ENCODE data around the gene GCFC2. TPM values are rescaled to one million over a fixed set of nuclear protein-coding genes. Genes with fewer than 3 reads are reported as not detected.

Gene GCFC2
- total RNA-seq, 2 donors from 2014 or later: 10.0 to 13.5 TPM

DNA sequence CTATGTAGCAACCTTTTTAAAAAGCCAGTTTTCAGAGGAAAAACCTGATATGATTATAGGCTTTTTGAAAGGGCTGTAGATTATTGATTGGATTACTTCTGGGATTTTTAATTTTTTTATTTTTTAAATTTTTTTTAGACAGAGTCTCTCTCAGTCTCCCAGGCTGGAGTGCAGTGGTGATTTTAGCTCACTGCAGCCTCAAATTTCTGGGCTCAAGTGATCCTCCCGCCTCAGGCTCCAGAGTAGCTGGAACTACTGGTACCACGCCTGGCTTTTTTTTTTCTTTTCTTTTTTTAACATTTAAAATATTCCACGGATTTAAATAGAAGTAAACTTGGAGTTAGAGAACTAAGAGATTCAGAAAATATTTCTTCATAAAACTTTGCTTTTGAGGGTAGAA lies 62.9 kb downstream of the GCFC2 start:
- Histone ChIP-seq H3K9ac (ENCODE audit: low read depth in 2 of 2, low read length in 2 of 2) (peak overlapping the region in 1 of 2 donors; percentile 95), H3K4me3 (no peak overlapping the region), H3K27me3 (no peaks in the 10 kb centered on the region), H3K9me3 (no peaks in the 10 kb centered on the region), H3K27ac (no peak overlapping the region), H3K4me1 (peaks cover 3% of the 10 kb centered on the region), H3K36me3 (no peaks in the 10 kb centered on the region)
- intact Hi-C loops (cut with DNase I): loop anchor here (5.0 kb wide), 1 partner anchor 65 kb away; the partner anchor contains the start of gene GCFC2
- TF ChIP-seq, protein P1, sequence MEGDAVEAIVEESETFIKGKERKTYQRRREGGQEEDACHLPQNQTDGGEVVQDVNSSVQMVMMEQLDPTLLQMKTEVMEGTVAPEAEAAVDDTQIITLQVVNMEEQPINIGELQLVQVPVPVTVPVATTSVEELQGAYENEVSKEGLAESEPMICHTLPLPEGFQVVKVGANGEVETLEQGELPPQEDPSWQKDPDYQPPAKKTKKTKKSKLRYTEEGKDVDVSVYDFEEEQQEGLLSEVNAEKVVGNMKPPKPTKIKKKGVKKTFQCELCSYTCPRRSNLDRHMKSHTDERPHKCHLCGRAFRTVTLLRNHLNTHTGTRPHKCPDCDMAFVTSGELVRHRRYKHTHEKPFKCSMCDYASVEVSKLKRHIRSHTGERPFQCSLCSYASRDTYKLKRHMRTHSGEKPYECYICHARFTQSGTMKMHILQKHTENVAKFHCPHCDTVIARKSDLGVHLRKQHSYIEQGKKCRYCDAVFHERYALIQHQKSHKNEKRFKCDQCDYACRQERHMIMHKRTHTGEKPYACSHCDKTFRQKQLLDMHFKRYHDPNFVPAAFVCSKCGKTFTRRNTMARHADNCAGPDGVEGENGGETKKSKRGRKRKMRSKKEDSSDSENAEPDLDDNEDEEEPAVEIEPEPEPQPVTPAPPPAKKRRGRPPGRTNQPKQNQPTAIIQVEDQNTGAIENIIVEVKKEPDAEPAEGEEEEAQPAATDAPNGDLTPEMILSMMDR (IDR thresholded peaks at IDR 0.05): no peak
- DNase-seq: no peak

DNA sequence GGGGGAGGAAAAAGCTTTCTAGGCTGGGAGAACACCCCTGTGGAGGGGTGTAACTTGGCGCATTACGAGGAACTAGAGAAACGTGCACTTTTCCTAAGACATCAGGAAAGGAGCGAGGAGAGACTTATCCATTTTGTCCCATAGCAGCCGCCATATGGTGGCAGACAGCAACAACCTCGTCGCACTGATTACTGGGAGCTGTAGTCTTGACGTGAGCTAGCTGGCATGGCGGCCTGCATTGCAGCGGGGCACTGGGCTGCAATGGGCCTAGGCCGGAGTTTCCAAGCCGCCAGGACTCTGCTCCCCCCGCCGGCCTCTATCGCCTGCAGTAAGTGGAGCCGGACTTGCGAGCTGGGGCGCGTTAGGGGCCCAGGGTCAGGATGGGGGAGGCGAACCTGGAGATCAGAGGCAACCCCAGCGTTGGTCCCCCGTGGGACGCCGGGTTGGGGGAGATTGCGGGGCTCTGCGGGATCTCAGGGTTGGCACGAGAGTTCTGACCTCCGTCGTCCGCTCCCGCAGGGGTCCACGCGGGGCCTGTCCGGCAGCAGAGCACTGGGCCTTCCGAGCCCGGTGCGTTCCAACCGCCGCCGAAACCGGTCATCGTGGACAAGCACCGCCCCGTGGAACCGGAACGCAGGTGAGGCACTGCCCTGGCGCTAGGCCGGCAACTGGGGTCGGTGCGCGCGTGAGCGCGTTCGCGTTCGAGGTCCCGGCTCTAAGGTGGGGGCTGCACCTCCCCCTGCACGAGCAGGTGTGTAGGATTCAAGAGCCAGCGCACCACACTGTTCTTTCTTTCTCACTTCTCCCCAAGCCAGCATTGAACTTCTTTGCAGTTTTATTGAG lies 63.9 kb downstream of the GCFC2 start, which contains the start of gene MRPL19:
Gene MRPL19, plus strand, starts transcription at position 201 of the 843 bp plus-strand sequence. Its CDS starts 25 bp downstream, at position 226.
- Histone ChIP-seq H3K9me3 (no peaks in the 10 kb centered on the region), H3K36me3 (no peaks in the 10 kb centered on the region), H3K27me3 (no peaks in the 10 kb centered on the region), H3K4me3 (peak within 1 kb of the TSS; percentile 55), H3K4me1 (peaks cover 3% of the 10 kb centered on the region), H3K27ac (peak within 1 kb of the TSS; percentile 22), H3K9ac (ENCODE audit: low read depth in 2 of 2, low read length in 2 of 2) (peak within 1 kb of the TSS; percentile 78 to 95)
- intact Hi-C loops (cut with DNase I): loop anchor here (5.0 kb wide), 1 partner anchor 65 kb away; the partner anchor contains the start of gene GCFC2
- DNase-seq: peak; percentile 92
- TF ChIP-seq, protein P1 (IDR thresholded peaks at IDR 0.05): no peak

DNA sequence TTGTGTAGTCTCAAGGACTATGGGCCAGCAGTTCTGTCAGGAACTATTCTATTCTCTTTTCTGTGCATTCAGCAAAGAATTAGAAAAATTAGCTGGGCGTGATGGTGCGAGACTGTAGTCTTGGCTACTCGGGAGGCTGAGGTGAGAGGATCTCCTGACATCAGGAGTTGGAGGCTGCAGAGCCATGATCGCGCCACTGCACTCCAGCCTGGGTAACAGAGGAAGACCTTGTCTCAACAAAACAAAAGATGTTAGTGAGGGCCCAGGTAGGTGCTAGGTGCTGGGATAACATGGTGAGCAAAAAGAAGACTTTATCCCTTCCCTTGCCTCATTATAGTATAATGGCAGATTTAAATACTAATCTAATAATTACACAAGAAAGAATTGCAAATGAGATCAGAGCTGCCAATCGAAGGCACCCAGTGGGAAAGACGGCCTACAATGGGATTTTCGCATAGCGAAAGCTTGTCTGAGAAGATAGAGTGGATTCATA lies 64.6 kb downstream of the GCFC2 start:
- Histone ChIP-seq H3K4me1 (peaks cover 3% of the 10 kb centered on the region), H3K27ac (peak overlapping the region; percentile 22), H3K36me3 (no peaks in the 10 kb centered on the region), H3K27me3 (no peaks in the 10 kb centered on the region), H3K9ac (ENCODE audit: low read depth in 2 of 2, low read length in 2 of 2) (peak overlapping the region; percentile 78 to 95), H3K4me3 (peak overlapping the region; percentile 55), H3K9me3 (no peaks in the 10 kb centered on the region)
- DNase-seq: peak; percentile 19
- TF ChIP-seq, protein P1 (IDR thresholded peaks at IDR 0.05): no peak
- intact Hi-C loops (cut with DNase I): loop anchor here (5.0 kb wide), 1 partner anchor 66 kb away; the partner anchor contains the start of gene GCFC2

DNA sequence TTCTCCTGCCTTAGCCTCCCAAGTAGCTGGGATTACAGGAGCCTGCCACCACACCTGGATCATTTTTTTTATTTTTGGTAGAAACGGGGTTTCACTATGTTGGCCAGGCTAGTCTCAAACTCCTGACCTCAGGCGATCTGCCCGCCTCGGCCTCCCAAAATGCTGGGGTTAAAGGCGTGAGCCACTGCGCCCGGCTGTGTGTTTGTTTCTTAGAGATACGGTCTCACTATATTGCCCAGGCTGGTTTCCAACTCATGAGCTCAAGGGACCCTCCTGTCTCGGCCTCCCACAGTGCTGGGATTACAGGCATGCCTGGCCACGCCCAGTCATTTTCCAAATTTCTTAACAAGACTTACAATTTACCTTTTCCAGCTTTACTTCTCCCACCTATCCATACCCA lies 65.1 kb downstream of the GCFC2 start:
- Histone ChIP-seq H3K9me3 (no peaks in the 10 kb centered on the region), H3K36me3 (no peaks in the 10 kb centered on the region), H3K4me3 (no peak overlapping the region), H3K9ac (ENCODE audit: low read depth in 2 of 2, low read length in 2 of 2) (no peak overlapping the region), H3K27me3 (no peaks in the 10 kb centered on the region), H3K27ac (no peak overlapping the region), H3K4me1 (peaks cover 3% of the 10 kb centered on the region)
- intact Hi-C loops (cut with DNase I): loop anchor here (5.0 kb wide), 1 partner anchor 67 kb away; the partner anchor contains the start of gene GCFC2
- no peak for DNase-seq
- TF ChIP-seq, protein P1 (IDR thresholded peaks at IDR 0.05): no peak

DNA sequence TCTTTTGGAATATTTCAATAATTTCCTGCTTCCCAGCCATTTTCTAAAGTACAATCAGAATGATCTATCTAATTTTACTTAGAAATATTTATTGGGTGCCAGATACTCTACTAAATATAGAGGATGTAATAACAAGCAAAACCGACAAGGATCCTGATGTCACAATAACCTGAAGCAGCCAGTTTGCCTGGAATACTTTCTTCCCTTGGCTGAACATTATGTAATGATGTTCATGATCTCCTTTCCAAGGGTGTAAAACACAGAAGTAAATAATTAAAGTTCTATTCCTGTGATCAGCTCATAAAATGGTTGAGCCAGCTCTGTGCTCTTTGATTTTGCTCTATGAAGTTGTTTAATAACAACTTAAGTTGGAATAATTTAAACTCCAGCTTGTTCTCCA lies 66.7 kb downstream of the GCFC2 start:
- intact Hi-C loops (cut with DNase I): loop anchor here (5.0 kb wide), 1 partner anchor 33 kb away; no protein-coding TSS in a partner anchor
- Histone ChIP-seq H3K36me3 (no peaks in the 10 kb centered on the region), H3K4me3 (no peak overlapping the region), H3K27ac (no peak overlapping the region), H3K4me1 (peaks cover 3% of the 10 kb centered on the region), H3K9me3 (no peaks in the 10 kb centered on the region), H3K9ac (ENCODE audit: low read depth in 2 of 2, low read length in 2 of 2) (no peak overlapping the region), H3K27me3 (no peaks in the 10 kb centered on the region)
- DNase-seq: no peak
- TF ChIP-seq, protein P1 (IDR thresholded peaks at IDR 0.05): no peak

Measured in colonic mucosa (tissue), 4 donors.